GM23338 (cell line): ENCODE results near the gene UIMC1. TPM values are rescaled to one million over a fixed set of nuclear protein-coding genes. Genes with fewer than 3 reads are reported as not detected.

Source experiments
- ATAC-seq: fragments of 200-7000 bp; cut with Tn5 transposase; 3 replicates; pipeline ENCODE4 v1.9.1; 2020
- DNase-seq: peaks from one replicate; pipeline ENCODE4 v3.0.0-alpha.2; 2015; ENCODE audit warnings: low spot score
- H2AFZ ChIP-seq: fragments of 200-600 bp; sonication (generic); 2 replicates; pipeline ENCODE4 v1.8.0; 2016; ENCODE audit warnings: antibody characterized with exemption, mild to moderate bottlenecking, moderate library complexity
- H3F3A ChIP-seq: fragments of 200-600 bp; sonication (generic); replicated peaks from 2 replicates; pipeline ENCODE4 v1.8.0; 2017; ENCODE audit warnings: antibody characterized with exemption, mixed run types, low read depth
- H3K27ac ChIP-seq: fragments of 200-600 bp; sonication (generic); 2 replicates; pipeline ENCODE4 v1.6.1; 2016; ENCODE audit warnings: low read depth
- H3K27me3 ChIP-seq: fragments of 200-600 bp; sonication (generic); 2 replicates; pipeline ENCODE4 v1.8.0; 2016; ENCODE audit warnings: mild to moderate bottlenecking, mixed run types, moderate library complexity; ENCODE audit not compliant: insufficient read depth
- H3K36me3 ChIP-seq: fragments of 200-600 bp; sonication (generic); 2 replicates; pipeline ENCODE4 v1.8.0; 2016; ENCODE audit warnings: mild to moderate bottlenecking; ENCODE audit not compliant: insufficient read depth
- H3K4me1 ChIP-seq: fragments of 200-600 bp; sonication (generic); 2 replicates; pipeline ENCODE4 v1.8.0; 2016; ENCODE audit warnings: mild to moderate bottlenecking, moderate library complexity; ENCODE audit not compliant: insufficient read depth
- H3K4me2 ChIP-seq: fragments of 200-600 bp; sonication (generic); 2 replicates; pipeline ENCODE4 v1.7.1; 2017; ENCODE audit warnings: mixed run types
- H3K4me3 ChIP-seq: fragments of 200-600 bp; sonication (generic); 2 replicates; pipeline ENCODE4 v1.6.1; 2016; ENCODE audit warnings: mixed run types
- H3K79me2 ChIP-seq: fragments of 200-600 bp; sonication (generic); replicated peaks from 2 replicates; pipeline ENCODE4 v1.8.0; 2017; ENCODE audit warnings: mild to moderate bottlenecking; ENCODE audit not compliant: insufficient read depth
- H3K9me2 ChIP-seq: fragments of 200-600 bp; sonication (generic); 2 replicates; pipeline ENCODE4 v1.8.0; 2017; ENCODE audit not compliant: insufficient read depth
- H4K20me1 ChIP-seq: fragments of 200-600 bp; sonication (generic); replicated peaks from 2 replicates; pipeline ENCODE4 v1.8.0; 2017; ENCODE audit warnings: mild to moderate bottlenecking; ENCODE audit not compliant: insufficient read depth
- H3K27ac Mint-ChIP-seq: 2 replicates; pipeline ENCODE4 v1.8.0; 2020; ENCODE audit warnings: inconsistent platforms, mild to moderate bottlenecking, moderate library complexity, mixed read lengths
- H3K27me3 Mint-ChIP-seq: 3 replicates; pipeline ENCODE4 v1.8.0; 2022; ENCODE audit warnings: low read depth, mild to moderate bottlenecking, moderate library complexity, mixed read lengths, inconsistent platforms; ENCODE audit not compliant: insufficient read depth, poor library complexity
- H3K36me3 Mint-ChIP-seq: 3 replicates; pipeline ENCODE4 v1.8.0; 2021; ENCODE audit warnings: low read depth, mild to moderate bottlenecking, inconsistent platforms, moderate library complexity, mixed read lengths
- H3K4me1 Mint-ChIP-seq: 3 replicates; pipeline ENCODE4 v1.8.0; 2020; ENCODE audit warnings: mild to moderate bottlenecking, inconsistent platforms, mixed read lengths
- H3K4me3 Mint-ChIP-seq: 3 replicates; pipeline ENCODE4 v1.8.0; 2021; ENCODE audit warnings: moderate library complexity, mild to moderate bottlenecking, inconsistent platforms, mixed read lengths
- H3K9me3 Mint-ChIP-seq: 3 replicates; pipeline ENCODE4 v1.8.0; 2020; ENCODE audit warnings: moderate library complexity, mild to moderate bottlenecking, inconsistent platforms, mixed read lengths
- CREB1 ChIP-seq: fragments of 250-450 bp; sonication (Bioruptor Pico); IDR thresholded peaks from 2 replicates; pipeline ENCODE4 v1.5.0; 2020; ENCODE audit warnings: low read depth, mild to moderate bottlenecking, moderate library complexity
- ETS1 ChIP-seq: IDR thresholded peaks from 2 replicates; pipeline ENCODE4 v1.6.1; 2016; ENCODE audit warnings: antibody characterized with exemption
- EZH2 ChIP-seq: fragments of 200-600 bp; sonication (generic); IDR thresholded peaks from one replicate; pipeline ENCODE4 v1.8.0; 2017; ENCODE audit warnings: antibody characterized with exemption, mild to moderate bottlenecking, low read depth; ENCODE audit not compliant: unreplicated experiment
- NANOG ChIP-seq: IDR thresholded peaks from 2 replicates; pipeline ENCODE4 v1.6.1; 2016; ENCODE audit warnings: antibody characterized with exemption, borderline replicate concordance
- STAT1 ChIP-seq: IDR thresholded peaks from one replicate; pipeline ENCODE4 v1.6.1; 2016; ENCODE audit warnings: antibody characterized with exemption; ENCODE audit not compliant: unreplicated experiment
- ZNF462 ChIP-seq: fragments of 250-450 bp; sonication (Bioruptor Pico); IDR thresholded peaks from 2 replicates; pipeline ENCODE4 v1.5.0; 2020; ENCODE audit warnings: mild to moderate bottlenecking, moderate library complexity
- polyA plus RNA-seq: library from polyadenylated mRNA; unstranded; fragments of >200 nt; fragmentation: Nextera tagmentation; extraction: Ambion mirVana; gene quantifications from 2 replicates; pipeline ENCODE4 v1.2.1, GENCODE V29; 2016
- total RNA-seq: library from RNA; depleted of rRNA; stranded (reverse); fragments of >200 nt; shearing (Covaris generic); gene quantifications from 2 replicates; pipeline ENCODE4 v1.2.3, GENCODE V29; 2014

The UIMC1 gene
- total and polyA plus RNA-seq, 2 experiments from 2014 or later, result 36.4 to 40.1 TPM

GRCh38 chr5:176943816-176944215 is 62.8 kb downstream of the UIMC1 start:
- H3K79me2 ChIP-seq, result no peaks in the 10 kb centered on the region; the same call in 1 of the 2 replicates
- H3K9me2 ChIP-seq, result no peaks in the 10 kb centered on the region
- Mint-ChIP-seq H3K27ac (peak overlapping the region; percentile 93), H3K9me3 (no peaks in the 10 kb centered on the region), H3K36me3 (peaks cover 46% of the 10 kb centered on the region), H3K4me3 (peak overlapping the region; percentile 51), H3K4me1 (peaks cover 55% of the 10 kb centered on the region), H3K27me3 (no peaks in the 10 kb centered on the region)
- peak overlapping the region; percentile 14 for H3K4me3 ChIP-seq
- H4K20me1 ChIP-seq, result 0 out of 2 replicates have a peak, but pooled peaks cover 6% of the 10 kb centered on the region
- H3K4me1 ChIP-seq, result peaks cover 43% of the 10 kb centered on the region
- peak overlapping the region; percentile 43 for H3K27ac ChIP-seq
- TF ChIP-seq ZNF462 (peak; percentile 69; the same call in 1 of the 2 replicates), NANOG (peak; percentile 94), CREB1 (CRISPR knock-in tag) (0 out of 2 replicates have a peak, but pooled peaks have one; percentile 36), EZH2 (no peak)
- peak; percentile 95 for ATAC-seq
- H2AFZ ChIP-seq, result no peak overlapping the region
- peaks cover 22% of the 10 kb centered on the region; the same call in 1 of the 2 replicates for H3F3A ChIP-seq
- DNase-seq, result peak; percentile 51
- H3K27me3 ChIP-seq, result no peaks in the 10 kb centered on the region
- H3K4me2 ChIP-seq, result peak overlapping the region; percentile 63
- H3K36me3 ChIP-seq, result no peaks in the 10 kb centered on the region; the same call in 1 of the 2 replicates

- ATAC-seq, result no peak
- Mint-ChIP-seq H3K36me3 (peaks cover 35% of the 10 kb centered on the region), H3K27ac (peak overlapping the region; percentile 44), H3K4me3 (no peak overlapping the region), H3K4me1 (peaks cover 44% of the 10 kb centered on the region), H3K27me3 (no peaks in the 10 kb centered on the region), H3K9me3 (no peaks in the 10 kb centered on the region)
- no peaks in the 10 kb centered on the region; the same call in 1 of the 2 replicates for H3K79me2 ChIP-seq
- H4K20me1 ChIP-seq, result no peaks in the 10 kb centered on the region
- no peak for DNase-seq
- H3K4me1 ChIP-seq, result peaks cover 38% of the 10 kb centered on the region
- peaks cover 4% of the 10 kb centered on the region; the same call in 1 of the 2 replicates for H3K36me3 ChIP-seq
- H3F3A ChIP-seq, result peaks cover 22% of the 10 kb centered on the region; the same call in 1 of the 2 replicates
- H3K9me2 ChIP-seq, result no peaks in the 10 kb centered on the region
- H3K27me3 ChIP-seq, result no peaks in the 10 kb centered on the region
- no peak overlapping the region for H3K4me2 ChIP-seq
- H3K27ac ChIP-seq, result no peak overlapping the region
- H3K4me3 ChIP-seq, result no peak overlapping the region
- H2AFZ ChIP-seq, result no peak overlapping the region
- TF ChIP-seq STAT1 (no peak), EZH2 (no peak), ETS1 (no peak)
These were observed 64.6 kb downstream of the UIMC1 start for GRCh38 chr5:176941951-176942350.
